GM23338 (cell line): ENCODE measurements around the gene RNF128.

Source experiments
- CREB1 ChIP-seq: fragments of 250-450 bp; sonication (Bioruptor Pico); IDR thresholded peaks from 2 replicates; pipeline ENCODE4 v1.5.0; 2020; ENCODE audit warnings: low read depth, mild to moderate bottlenecking, moderate library complexity
- CTCF ChIP-seq, 2 experiments: fragments of 200-600 bp in 1 of 2; sonication (generic) in 1 of 2; conservative IDR thresholded peaks; 2 replicates each; pipeline versions ENCODE4 v1.5.1 to v1.6.1; 2016 to 2017; ENCODE audit warnings: antibody characterized with exemption in 2 of 2, low read depth in 2 of 2, mild to moderate bottlenecking in 2 of 2, moderate library complexity in 1 of 2
- ETS1 ChIP-seq: IDR thresholded peaks from 2 replicates; pipeline ENCODE4 v1.6.1; 2016; ENCODE audit warnings: antibody characterized with exemption
- EZH2 ChIP-seq: fragments of 200-600 bp; sonication (generic); IDR thresholded peaks from one replicate; pipeline ENCODE4 v1.8.0; 2017; ENCODE audit warnings: antibody characterized with exemption, mild to moderate bottlenecking, low read depth; ENCODE audit not compliant: unreplicated experiment
- EZH2phosphoT487 ChIP-seq: fragments of 200-600 bp; sonication (generic); IDR thresholded peaks from one replicate; pipeline ENCODE4 v1.8.1; 2018; ENCODE audit warnings: antibody characterized with exemption; ENCODE audit not compliant: unreplicated experiment
- JUNB ChIP-seq: IDR thresholded peaks from one replicate; pipeline ENCODE4 v1.6.1; 2016; ENCODE audit warnings: antibody characterized with exemption; ENCODE audit not compliant: unreplicated experiment
- POLR2AphosphoS5 ChIP-seq: IDR thresholded peaks from 2 replicates; pipeline ENCODE4 v1.6.1; 2016; ENCODE audit warnings: antibody characterized with exemption, low read depth
- REST ChIP-seq: IDR thresholded peaks from one replicate; pipeline ENCODE4 v1.6.1; 2018; ENCODE audit warnings: antibody characterized with exemption; ENCODE audit not compliant: unreplicated experiment
- STAT1 ChIP-seq: IDR thresholded peaks from one replicate; pipeline ENCODE4 v1.6.1; 2016; ENCODE audit warnings: antibody characterized with exemption; ENCODE audit not compliant: unreplicated experiment
- ZNF114 ChIP-seq: fragments of 250-450 bp; sonication (Bioruptor Pico); IDR thresholded peaks from 2 replicates; pipeline ENCODE4 v1.5.0; 2020; ENCODE audit warnings: mild to moderate bottlenecking, moderate library complexity
- ZNF462 ChIP-seq: fragments of 250-450 bp; sonication (Bioruptor Pico); IDR thresholded peaks from 2 replicates; pipeline ENCODE4 v1.5.0; 2020; ENCODE audit warnings: mild to moderate bottlenecking, moderate library complexity

- TF ChIP-seq EZH2phosphoT487 (no peak), CTCF (conservative IDR thresholded peaks at IDR 0.05; ENCODE audit: low read depth in 2 of 2) (no peak), POLR2AphosphoS5 (no peak), CREB1 (CRISPR knock-in tag) (no peak), STAT1 (no peak), ZNF462 (CRISPR knock-in tag) (no peak), REST (no peak), EZH2 (no peak), JUNB (no peak), ZNF114 (CRISPR knock-in tag) (no peak), ETS1 (no peak)
These were observed 16.3 kb downstream of the RNF128 start for GRCh38 chrX:106742805-106743204.
